Measurements from ENCODE around the gene RAP2C. TPM values are rescaled to one million over a fixed set of nuclear protein-coding genes. Genes with fewer than 3 reads are reported as not detected.

Gene RAP2C
- total and polyA plus RNA-seq, 2 donors (not counting 3 experiments of a cell fraction or from before 2014, with no cell fraction given) = 5.5 to 22.2 TPM

DNA sequence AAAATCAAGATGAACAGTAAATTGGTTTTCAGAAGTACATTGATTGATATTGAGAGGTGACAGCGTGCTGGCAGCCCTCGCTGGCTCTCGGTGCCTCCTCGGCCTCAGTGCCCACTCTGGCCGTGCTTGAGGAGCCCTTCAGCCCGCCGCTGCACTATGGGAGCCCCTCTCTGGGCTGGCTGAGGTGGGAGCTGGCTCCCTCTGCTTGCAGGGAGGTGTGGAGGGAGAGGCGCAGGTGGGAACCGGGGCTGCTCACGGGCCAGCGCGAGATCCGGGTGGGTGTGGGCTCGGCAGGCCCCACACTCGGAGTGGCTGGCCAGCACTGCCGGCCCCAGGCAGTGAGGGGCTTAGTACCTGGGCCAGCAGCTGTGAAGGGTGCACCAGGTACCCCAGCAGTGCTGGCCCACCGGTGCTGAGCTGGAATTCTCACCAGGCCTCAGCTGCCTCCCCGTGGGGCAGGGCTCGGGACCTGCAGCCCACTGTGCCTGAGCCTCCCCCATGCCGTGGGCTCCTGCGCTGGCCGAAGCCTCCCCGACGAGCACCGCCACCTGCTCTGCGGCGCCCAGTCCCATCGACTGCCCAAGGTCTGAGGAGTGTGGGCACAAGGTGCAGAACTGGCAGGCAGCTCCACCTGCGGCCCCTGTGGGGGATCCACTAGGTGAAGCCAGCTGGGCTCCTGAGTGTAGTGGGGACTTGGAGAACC is 25.2 kb downstream of the RAP2C start:
- BruUV-seq (replicated peaks) = no TSS peak
- dilution Hi-C loops (cut with MboI; ENCODE audit: extremely low pct_ligation_motif_present, low sequenced_read_pairs) = no loop called here

More for the DNA sequence above, 25.2 kb downstream of the RAP2C start:
- Histone ChIP-seq H3K4me2 (ENCODE audit: insufficient read depth, low read length) (no peak overlapping the region), H3K9me1 (replicated peaks; ENCODE audit: control insufficient read depth, extremely low read depth, insufficient read depth, low read length) (no peaks in the 10 kb centered on the region), H4K20me1 (replicated peaks; ENCODE audit: control insufficient read depth, extremely low read depth, insufficient read depth, low read length) (no peaks in the 10 kb centered on the region), H3K4me1 (ENCODE audit: control insufficient read depth, extremely low read depth, insufficient read depth, low read length) (no peaks in the 10 kb centered on the region), H3K79me2 (ENCODE audit: control insufficient read depth, insufficient read depth, low read length) (no peaks in the 10 kb centered on the region), H2AFZ (ENCODE audit: low read depth, low read length) (no peak overlapping the region), H3K9me3 (replicated peaks; ENCODE audit: control insufficient read depth, insufficient read depth, low read length) (no peaks in the 10 kb centered on the region), H3K9ac (replicated peaks; ENCODE audit: extremely low read depth, insufficient read depth, low read length) (no peak overlapping the region), H3K36me3 (ENCODE audit: control insufficient read depth in 2 of 2, extremely low read depth in 1 of 2, insufficient read depth in 2 of 2, low read length in 2 of 2) (no peaks in the 10 kb centered on the region), H3K4me3 (replicated peaks in 1 of 3; ENCODE audit: insufficient read depth in 1 of 3, low read depth in 1 of 3, low read length in 3 of 3) (no peak overlapping the region), H3K27ac (ENCODE audit: insufficient read depth, low read depth, low read length) (no peak overlapping the region), H3K27me3 (ENCODE audit: control insufficient read depth in 2 of 2, insufficient read depth in 2 of 2, low read length in 2 of 2) (no peaks in the 10 kb centered on the region)
- TF ChIP-seq MYC (IDR thresholded peaks at IDR 0.05; ENCODE audit: low read depth, low read length) (no peak), POLR2AphosphoS5 (IDR thresholded peaks at IDR 0.05; ENCODE audit: insufficient read depth, low read depth, low read length) (no peak), POLR2A (IDR thresholded peaks at IDR 0.05; ENCODE audit: low read depth, low read length) (no peak), CTCF (IDR thresholded peaks at IDR 0.05; ENCODE audit: extremely low read depth in 1 of 2, insufficient read depth in 1 of 2, low read depth in 1 of 2, low read length in 2 of 2) (no peak), GATA2 (IDR thresholded peaks at IDR 0.05; ENCODE audit: insufficient read depth, insufficient read length, low read depth, low read length) (no peak), JUN (IDR thresholded peaks at IDR 0.05; ENCODE audit: borderline replicate concordance, insufficient read depth, insufficient read length, low read depth) (no peak), EZH2 (IDR thresholded peaks at IDR 0.05; ENCODE audit: borderline replicate concordance, low read depth, low read length, severe bottlenecking) (no peak), FOS (IDR thresholded peaks at IDR 0.05; ENCODE audit: borderline replicate concordance, insufficient read depth, low read length) (no peak)
- TF ChIP-seq, protein P1, sequence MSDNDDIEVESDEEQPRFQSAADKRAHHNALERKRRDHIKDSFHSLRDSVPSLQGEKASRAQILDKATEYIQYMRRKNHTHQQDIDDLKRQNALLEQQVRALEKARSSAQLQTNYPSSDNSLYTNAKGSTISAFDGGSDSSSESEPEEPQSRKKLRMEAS (IDR thresholded peaks at IDR 0.05; ENCODE audit: insufficient read depth, insufficient read length) = no peak
- POLR2A ChIA-PET = no interaction called here
- CTCF ChIA-PET = no interaction called here
- no peak for FAIRE-seq
- intact Hi-C loops (cut with micrococcal nuclease) = no loop called here
- no peak for DNase-seq (ENCODE audit: low read depth, low spot score)
